GOT3 (cell line): ENCODE measurements around the gene RNU5D-1.
"Not testable (repeated sequence)": the region's sequence is repeated elsewhere in the genome, so short reads cannot be mapped to it uniquely, and the experiment has no call there.

Source experiments
- DNase-seq: peaks from one replicate; lab custom pipeline; 2025; ENCODE audit warnings: mixed read lengths; lab: John Stamatoyannopoulos, UW

RNU5D-1 gene

GRCh38 chr1:44730741-44731512 lies at the start of gene RNU5D-1:
Gene RNU5D-1 (minus strand): TSS chr1:44731170.
- DNase-seq = peak; percentile 72

DNA sequence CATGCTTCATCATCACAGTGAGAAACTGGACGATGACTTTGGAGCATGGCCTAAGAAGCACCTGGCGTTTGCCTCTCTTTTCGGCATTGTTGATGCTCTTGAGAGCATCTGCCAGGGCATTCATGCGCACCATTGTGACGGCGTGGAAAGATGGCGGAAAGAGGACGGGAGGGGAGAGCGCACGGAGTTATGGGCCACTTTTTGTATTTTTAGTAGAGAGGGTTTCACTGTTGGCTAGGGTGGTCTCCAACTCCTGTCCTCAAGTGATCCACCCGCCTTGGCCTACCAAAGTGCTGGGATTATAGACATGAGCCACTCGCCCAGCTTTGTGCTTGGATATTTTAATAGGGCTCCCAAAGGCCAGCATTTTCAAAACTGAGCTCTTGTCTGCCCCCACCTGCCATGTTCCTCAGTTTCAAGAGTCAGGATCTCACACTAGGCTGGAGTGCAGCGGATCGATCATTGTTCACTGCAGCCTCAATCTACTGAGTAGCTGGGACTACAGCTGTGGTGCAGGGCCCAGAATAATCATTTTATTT lies 49.7 kb upstream of the RNU5D-1 start:
- no peak for DNase-seq

DNA sequence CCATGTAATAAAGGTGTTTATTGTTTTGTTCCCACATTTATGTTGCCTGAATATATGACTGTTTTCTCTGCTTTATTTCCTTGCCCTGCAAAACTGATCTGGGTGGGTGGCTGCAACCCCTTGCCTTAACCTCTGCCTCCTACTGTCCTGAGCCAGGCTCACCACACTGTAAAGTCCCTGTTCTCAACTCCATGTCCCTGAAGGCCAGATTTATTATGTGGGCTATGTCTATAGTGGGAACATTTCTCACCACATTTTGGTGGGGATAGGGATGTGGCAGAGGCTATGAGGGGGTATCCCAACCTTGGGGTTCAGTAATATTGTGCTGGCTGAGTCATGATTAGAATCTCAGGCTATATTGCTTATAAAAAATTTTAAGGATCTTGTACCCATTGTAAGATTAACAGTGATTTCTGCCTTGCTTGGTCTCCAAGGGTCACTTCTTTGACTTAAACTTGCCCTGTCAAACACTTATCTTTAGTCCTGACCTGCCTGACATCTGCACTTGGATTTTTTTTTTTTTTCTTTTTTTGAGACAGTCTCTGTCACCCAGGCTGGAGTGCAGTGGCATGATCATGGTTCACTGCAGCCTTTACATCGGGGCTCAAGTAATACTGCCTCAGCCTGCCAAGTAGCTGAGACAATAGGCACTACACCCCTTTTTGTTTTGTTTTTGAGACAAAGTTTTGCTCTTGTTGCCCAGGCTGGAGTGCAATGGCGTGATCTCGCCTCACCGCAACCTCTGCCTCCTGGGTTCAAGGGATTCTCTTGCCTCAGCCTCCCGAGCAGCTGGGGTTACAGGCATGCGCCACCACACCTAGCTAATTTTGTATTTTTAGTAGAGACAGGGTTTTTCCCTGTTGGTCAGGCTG lies 48.0 kb upstream of the RNU5D-1 start:
- DNase-seq = no peak

DNA sequence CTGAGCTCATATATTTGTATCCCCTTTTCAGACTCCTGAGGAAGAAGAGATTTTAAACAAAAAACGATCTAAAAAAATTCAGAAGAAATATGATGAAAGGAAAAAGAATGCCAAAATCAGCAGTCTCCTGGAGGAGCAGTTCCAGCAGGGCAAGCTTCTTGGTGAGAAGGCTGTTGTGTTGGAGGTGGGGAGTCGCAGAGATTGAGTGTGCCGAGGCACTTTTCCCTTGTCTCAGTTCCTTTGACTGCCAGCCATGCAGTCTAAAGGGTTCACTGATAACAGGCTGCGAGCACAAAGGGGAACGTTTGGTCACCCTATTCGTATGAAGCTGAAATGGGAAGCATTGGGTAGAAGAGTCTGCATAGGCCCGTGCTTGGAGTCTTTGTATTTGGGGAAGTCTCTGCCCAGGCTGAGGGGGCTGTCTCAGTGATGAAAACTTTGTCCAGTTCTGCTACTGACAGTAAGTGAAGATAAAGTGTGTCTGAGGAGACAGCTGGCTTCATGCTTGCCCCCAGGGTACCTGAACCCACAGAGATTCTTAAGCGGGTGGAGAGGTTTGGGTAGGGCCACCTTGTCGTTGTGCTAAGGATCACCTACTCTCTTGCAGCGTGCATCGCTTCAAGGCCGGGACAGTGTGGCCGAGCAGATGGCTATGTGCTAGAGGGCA lies 47.1 kb upstream of the RNU5D-1 start:
- DNase-seq = no peak

DNA sequence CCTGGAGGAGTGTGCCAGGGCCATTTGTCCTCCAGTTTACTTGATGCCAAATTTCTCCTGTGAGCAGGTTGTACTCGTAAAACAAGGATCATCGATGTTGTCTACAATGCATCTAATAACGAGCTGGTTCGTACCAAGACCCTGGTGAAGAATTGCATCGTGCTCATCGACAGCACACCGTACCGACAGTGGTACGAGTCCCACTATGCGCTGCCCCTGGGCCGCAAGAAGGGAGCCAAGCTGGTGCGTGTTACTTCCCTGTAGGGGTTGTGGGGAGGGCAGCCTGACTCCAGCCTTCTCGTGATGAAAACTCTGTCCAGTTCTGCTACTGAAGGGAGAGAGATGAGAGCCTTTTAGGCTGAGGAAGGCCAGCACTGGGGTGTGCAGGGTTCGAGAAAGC lies 46.6 kb upstream of the RNU5D-1 start:
- DNase-seq = no peak

DNA sequence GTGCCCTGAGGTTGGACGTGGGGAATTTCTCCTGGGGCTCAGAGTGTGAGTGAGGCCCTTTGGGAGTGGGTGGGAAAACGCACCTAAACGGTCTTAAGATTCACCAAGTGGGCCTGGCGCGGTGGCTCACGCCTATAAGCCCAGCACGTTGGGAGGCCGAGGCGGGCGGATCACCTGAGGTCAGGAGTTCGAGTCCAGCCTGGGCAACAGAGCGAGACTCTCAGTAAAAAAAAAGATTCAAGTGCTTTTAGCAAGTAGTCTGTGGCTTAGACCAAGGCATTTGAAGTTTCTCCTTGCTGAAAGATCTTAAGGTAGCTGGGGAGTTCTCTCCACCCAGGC lies 45.7 kb upstream of the RNU5D-1 start:
- DNase-seq = no peak

DNA sequence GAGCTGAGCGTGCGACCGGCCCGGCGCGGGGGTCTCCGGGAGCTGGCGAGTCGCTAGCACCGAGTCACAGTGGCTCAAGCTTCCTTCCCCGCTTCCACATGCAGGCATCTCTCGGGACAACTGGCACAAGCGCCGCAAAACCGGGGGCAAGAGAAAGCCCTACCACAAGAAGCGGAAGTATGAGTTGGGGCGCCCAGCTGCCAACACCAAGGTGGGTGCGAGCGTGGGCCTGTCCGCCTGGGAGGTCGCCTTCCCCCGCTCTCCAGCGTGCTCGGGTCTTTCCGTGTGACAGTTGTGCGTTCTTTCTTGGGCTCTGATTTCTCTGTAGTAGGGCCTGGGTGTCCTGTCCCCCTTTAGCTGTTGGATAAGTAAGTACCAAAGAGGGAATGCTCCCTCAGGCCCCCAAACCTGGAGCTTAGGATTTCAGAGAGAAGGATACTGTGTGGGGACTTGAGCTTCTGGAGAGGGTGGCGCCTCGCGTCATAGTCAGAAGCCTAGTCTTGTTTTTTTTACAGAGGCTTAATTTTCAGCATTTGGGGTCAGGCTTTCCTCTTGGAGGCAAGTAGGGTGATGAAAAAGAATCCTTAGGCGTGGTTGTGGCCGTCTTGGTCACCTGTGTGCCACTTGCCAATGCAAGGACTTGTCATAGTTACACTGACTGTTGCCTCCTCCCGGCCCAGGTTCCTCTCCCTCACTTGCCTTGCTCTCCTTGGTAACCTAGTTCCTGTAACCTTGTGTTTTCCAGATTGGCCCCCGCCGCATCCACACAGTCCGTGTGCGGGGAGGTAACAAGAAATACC lies 45.2 kb upstream of the RNU5D-1 start:
- DNase-seq = no peak

GRCh38 chr1:44775078-44775929 lies 44.3 kb upstream of the RNU5D-1 start, which contains the start of gene RPS8:
Gene RPS8 (plus strand): TSS chr1:44775540. CDS start chr1:44775597, 57 bp downstream.
- DNase-seq = peak; percentile 71

GRCh38 chr1:44766421-44766820 lies 35.5 kb upstream of the RNU5D-1 start:
- DNase-seq = not testable (repeated sequence)

DNA sequence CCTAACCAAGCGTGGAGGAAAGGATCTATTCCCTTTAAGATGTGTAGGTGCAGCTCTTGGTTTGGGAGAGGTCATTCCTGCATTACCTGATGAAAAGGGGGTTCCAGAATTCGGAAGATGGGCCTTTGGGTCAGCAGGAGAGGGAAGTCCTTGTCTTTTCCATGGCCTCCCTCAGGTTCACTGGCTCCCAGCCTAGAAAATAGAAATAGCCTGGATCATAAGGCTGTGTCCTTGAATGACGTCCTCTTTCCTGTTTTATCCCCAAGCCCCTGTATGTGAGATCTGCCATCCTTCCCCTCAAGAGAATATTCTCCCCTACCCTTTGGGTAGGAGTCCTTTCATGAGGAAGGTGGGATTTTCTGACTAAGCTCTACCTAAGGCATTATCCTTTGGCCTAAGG lies 29.9 kb upstream of the RNU5D-1 start:
- DNase-seq = no peak

GRCh38 chr1:44759077-44759476 lies 28.1 kb upstream of the RNU5D-1 start:
- DNase-seq = no peak

- DNase-seq = no peak
These were observed 26.4 kb upstream of the RNU5D-1 start for GRCh38 chr1:44757420-44757819.

GRCh38 chr1:44747878-44748277 lies 16.9 kb upstream of the RNU5D-1 start:
- no peak for DNase-seq

- no peak for DNase-seq
These were observed 12.2 kb upstream of the RNU5D-1 start for GRCh38 chr1:44743211-44743610.

DNA sequence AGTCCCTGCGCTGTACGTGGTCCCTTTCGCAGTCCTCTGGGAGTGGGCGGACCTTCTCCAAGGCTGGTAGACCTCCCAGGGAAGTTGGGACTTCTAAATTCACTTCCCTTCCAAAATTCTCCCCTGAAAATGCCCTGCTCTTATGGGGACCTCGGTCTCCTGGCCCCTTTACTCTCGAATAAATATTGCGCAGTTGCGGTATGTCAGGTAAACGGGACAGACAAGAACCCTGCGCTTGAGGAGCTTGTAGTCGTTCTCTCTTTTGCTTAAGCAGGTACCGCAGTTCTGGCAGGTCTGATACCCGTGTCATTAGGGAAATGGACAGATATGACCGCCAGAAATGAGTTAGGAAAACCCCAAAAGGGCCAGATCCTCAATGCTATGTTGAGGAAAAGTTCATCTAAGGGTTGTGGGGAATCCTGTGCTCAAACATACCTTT lies 9.2 kb upstream of the RNU5D-1 start:
- DNase-seq = no peak

DNA sequence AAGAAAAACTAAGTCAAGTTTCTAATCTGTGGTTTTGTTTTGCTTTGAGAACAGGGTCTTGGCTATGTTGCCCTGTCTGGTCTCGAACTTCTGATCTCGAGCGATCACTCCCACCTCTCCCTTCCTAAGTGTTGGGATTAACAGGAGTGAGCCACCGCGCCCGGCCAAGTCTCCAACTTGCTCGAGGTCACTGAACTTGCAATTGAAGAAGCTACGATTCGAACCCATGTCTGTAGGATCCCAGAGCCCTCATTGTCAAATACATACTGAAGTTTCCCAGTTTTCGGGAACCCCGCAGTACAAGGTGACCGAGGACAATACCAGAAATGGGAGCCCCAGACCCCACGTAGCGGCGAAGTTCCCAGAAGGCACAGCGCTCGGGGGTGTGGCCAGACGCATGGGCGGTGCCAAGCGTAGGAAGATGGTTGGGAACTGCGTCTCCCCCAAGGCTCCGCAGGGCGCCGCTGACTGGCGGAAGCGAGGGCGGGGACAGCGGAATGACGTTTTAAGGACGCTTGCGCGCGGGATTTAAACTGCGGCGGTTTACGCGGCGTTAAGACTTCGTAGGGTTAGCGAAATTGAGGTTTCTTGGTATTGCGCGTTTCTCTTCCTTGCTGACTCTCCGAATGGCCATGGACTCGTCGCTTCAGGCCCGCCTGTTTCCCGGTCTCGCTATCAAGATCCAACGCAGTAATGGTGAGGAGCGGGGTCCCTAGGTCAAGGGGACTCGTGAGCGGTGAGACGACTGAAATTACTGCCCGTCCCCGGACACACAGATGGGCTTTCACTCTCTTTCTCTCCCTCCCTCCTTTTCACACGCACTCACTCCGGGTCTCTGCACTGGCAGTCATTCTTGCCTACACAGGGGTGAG lies 8.6 kb upstream of the RNU5D-1 start, which contains the start of gene KIF2C:
TSS of gene KIF2C (plus strand) at position 531 of the 872 bp plus-strand sequence. CDS start at position 627, 96 bp downstream.
- DNase-seq = peak; percentile 74

- DNase-seq = not testable (repeated sequence)
These were observed 8.0 kb upstream of the RNU5D-1 start for GRCh38 chr1:44738953-44739306.

GRCh38 chr1:44735992-44736391 lies 5.0 kb upstream of the RNU5D-1 start:
- DNase-seq = no peak

- no peak for DNase-seq
These were observed 2.8 kb upstream of the RNU5D-1 start for GRCh38 chr1:44733784-44734183.
